AG04449 (cell line): ENCODE results near the gene NCAM1.

Experiments used
- CTCF ChIA-PET: fragments of 350-600 bp; formaldehyde crosslinking; extraction: SDS; loops from one replicate; lab custom pipeline; 2021; ENCODE audit warnings: antibody characterized with exemption; lab: Yijun Ruan, JAX
- POLR2A ChIA-PET: fragments of 400-600, 350-600 bp; formaldehyde crosslinking; extraction: SDS; loops from one replicate; lab custom pipeline; 2020; ENCODE audit warnings: antibody characterized with exemption, inconsistent platforms; lab: Yijun Ruan, JAX
- DNase-seq: peaks from one replicate; pipeline ENCODE4 v3.0.0-alpha.2; 2010; ENCODE audit warnings: low read depth, low spot score
- H3K4me3 ChIP-seq: 2 replicates; pipeline ENCODE4 v1.5.1; 2011; ENCODE audit warnings: low read depth, mild to moderate bottlenecking, control low read depth, low read length
- TF ChIP-seq, protein P1 (sequence below): IDR thresholded peaks from one replicate; pipeline ENCODE4 v1.5.1; 2011; ENCODE audit warnings: mild to moderate bottlenecking, moderate library complexity, low read length, control low read depth, inconsistent platforms; ENCODE audit not compliant: insufficient read depth; ENCODE audit errors: missing control alignments

The NCAM1 gene

DNA sequence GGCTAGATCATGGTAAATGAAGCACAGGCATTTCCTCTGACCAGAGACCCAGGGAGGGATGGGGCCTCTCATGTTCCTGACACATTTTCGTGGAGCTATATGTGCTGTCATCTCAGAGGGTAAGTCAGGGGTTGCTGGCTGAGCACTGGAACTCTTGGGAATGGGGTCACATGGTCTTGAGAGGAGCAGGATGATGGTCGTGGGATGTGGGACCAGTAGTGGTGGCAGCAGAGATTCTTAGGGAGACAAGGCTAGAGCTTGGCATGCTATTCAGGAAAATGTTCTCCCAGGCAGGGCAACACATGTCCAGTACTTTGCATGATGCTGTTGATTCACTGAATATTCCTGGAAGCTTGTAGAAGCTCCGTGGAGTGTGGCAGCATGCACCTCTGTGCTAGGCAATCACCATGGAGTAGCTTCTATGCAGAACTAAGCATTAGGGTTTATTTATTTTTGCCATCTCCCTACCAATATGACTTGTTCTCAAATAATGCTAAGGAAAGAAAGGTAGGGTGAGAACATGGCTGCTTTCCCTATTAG lies 321.7 kb downstream of the NCAM1 start:
- DNase-seq = no peak
- TF ChIP-seq, protein P1, sequence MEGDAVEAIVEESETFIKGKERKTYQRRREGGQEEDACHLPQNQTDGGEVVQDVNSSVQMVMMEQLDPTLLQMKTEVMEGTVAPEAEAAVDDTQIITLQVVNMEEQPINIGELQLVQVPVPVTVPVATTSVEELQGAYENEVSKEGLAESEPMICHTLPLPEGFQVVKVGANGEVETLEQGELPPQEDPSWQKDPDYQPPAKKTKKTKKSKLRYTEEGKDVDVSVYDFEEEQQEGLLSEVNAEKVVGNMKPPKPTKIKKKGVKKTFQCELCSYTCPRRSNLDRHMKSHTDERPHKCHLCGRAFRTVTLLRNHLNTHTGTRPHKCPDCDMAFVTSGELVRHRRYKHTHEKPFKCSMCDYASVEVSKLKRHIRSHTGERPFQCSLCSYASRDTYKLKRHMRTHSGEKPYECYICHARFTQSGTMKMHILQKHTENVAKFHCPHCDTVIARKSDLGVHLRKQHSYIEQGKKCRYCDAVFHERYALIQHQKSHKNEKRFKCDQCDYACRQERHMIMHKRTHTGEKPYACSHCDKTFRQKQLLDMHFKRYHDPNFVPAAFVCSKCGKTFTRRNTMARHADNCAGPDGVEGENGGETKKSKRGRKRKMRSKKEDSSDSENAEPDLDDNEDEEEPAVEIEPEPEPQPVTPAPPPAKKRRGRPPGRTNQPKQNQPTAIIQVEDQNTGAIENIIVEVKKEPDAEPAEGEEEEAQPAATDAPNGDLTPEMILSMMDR = no peak
- H3K4me3 ChIP-seq = no peak overlapping the region
- ChIA-PET CTCF (interaction anchor here (2.1 kb wide), 1 partner anchor 695 kb away, joined by 9 read pairs; no protein-coding TSS in a partner anchor), POLR2A (no interaction called here)

DNA sequence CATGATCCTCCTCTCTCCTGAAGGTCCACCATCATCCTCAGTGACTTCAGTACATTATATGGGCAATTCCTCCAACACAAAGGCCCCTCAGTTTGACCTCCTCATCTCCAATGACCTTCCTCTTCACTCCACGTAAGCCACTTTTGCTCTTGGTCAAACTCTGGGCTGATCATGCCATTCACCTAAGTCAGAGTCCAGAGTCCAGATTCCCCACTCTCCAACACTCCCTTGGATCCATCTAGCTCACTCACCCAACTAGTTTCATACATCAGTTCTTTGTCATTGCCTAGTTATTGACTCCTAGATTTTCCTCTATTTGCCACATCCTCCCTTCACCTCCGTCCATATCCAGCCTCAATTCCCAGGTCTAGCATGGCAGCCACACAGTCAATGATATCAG lies 322.7 kb downstream of the NCAM1 start:
- no peak overlapping the region for H3K4me3 ChIP-seq
- ChIA-PET POLR2A (no interaction called here), CTCF (interaction anchor here (1.5 kb wide), 1 partner anchor 695 kb away, joined by 4 read pairs; no protein-coding TSS in a partner anchor)
- TF ChIP-seq, protein P1 = no peak
- DNase-seq = no peak

DNA sequence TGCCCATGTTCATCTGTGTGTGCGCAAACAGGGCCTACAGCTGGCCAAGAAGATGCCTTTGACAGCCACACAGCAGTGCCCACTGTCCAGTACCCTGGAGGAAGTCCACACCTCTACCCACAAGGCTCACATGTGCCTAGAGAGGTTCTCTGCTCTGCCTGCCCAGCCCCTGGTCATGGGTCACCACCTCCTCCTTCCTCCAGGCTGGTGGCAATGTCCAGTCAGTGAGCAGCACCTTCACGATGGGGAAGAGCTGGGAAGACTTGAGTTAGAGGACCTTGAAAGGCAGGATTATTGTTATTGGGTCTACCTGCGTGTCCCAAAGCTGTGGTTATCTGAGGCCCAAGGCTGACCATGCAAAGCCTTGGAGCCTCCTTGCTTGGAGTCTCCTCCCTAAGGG lies 324.8 kb downstream of the NCAM1 start:
- CTCF ChIA-PET = interaction anchor here (2.0 to 4.9 kb wide), 2 partner anchors 699 to 1003 kb away, joined by 6 to 112 read pairs; no protein-coding TSS in a partner anchor
- POLR2A ChIA-PET = no interaction called here
- TF ChIP-seq, protein P1 = no peak
- no peak for DNase-seq
- H3K4me3 ChIP-seq = no peak overlapping the region

DNA sequence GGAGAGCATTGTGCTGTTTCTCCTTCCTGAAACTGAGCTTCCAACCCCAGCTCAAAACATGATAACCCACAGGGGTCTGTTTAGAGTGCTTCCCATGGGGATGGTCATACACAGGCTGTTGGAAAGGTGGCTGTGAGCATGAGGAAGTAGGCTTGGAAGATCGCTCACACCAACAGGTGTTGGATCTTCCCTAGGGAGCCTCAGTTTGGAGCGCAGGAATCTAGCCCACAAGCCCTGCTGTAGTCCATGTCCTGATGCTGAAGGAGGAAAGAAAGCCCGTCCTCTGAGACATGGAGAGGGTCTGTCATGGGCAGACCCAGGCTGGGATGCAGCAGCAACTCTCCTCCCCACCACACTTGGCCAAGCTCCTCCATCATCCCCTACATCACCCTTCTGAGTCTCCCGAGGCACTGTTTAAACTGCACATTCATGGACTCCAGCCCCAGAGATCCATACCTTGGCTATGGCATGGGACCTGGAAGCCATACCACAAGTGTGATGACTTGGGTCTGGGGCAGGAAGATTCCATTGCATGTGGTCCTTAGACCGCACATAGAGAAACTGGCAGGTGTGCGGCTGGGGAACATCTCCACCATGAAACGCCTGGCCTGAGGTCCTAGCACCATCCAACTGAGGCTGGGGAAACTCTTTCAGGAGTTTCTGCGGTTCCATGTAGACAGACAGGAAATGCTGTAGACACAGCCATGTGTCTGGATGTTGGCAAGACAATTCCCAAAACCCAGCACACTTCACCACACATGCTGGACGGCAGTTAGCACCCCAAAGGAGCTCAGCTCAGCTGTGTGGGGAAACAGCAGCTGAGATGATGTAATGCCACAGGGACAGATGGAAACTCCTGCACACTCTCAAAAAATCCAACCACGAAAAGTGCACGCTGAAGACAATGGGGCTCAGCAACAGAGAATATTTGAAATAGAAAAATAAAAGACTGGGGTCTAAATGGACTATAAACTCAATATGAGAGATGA lies 325.6 kb downstream of the NCAM1 start:
- DNase-seq = no peak
- ChIA-PET POLR2A (no interaction called here), CTCF (interaction anchor here (1.0 to 4.9 kb wide), 3 partner anchors 700 to 1004 kb away, joined by 3 to 112 read pairs (median 6); no protein-coding TSS in a partner anchor)
- TF ChIP-seq, protein P1 = no peak
- H3K4me3 ChIP-seq = no peak overlapping the region

DNA sequence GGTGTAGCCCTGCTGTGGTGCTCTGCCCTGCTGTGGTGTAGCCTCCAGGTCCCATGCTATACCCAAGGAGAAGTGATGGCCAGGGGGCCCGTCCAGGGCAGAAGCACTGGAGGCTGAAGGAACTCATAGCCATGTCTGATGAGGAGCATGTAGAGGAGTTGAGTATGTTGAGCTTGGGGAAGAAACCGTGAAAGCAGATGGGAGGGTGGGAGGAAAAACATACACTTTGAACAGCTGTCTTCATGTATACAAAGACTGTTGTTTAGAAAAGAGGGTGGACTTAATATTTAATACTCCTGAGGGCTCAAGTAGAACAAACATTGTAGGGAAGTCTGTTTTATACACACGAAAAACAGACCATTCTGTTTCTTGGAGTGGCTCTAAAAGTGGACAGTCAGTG lies 326.6 kb downstream of the NCAM1 start:
- no peak overlapping the region for H3K4me3 ChIP-seq
- DNase-seq = no peak
- ChIA-PET POLR2A (no interaction called here), CTCF (interaction anchor here (1.0 to 4.9 kb wide), 3 partner anchors 700 to 1005 kb away, joined by 3 to 112 read pairs (median 6); no protein-coding TSS in a partner anchor)
- TF ChIP-seq, protein P1 = no peak
